ENCODE data around the gene CD28. TPM values are rescaled to one million over a fixed set of nuclear protein-coding genes. Genes with fewer than 3 reads are reported as not detected.

Gene CD28
- total RNA-seq, 1 donor from 2014 or later = 0.77 TPM

DNA sequence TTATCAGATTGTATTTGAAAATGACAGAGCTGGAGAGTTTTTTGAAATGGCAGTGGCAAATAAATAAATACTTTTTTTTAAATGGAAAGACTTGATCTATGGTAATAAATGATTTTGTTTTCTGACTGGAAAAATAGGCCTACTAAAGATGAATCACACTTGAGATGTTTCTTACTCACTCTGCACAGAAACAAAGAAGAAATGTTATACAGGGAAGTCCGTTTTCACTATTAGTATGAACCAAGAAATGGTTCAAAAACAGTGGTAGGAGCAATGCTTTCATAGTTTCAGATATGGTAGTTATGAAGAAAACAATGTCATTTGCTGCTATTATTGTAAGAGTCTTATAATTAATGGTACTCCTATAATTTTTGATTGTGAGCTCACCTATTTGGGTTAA is 30.9 kb downstream of the CD28 start:
- no peak overlapping the region for H3K27ac ChIP-seq (replicated peaks)
- TF ChIP-seq, protein P1, sequence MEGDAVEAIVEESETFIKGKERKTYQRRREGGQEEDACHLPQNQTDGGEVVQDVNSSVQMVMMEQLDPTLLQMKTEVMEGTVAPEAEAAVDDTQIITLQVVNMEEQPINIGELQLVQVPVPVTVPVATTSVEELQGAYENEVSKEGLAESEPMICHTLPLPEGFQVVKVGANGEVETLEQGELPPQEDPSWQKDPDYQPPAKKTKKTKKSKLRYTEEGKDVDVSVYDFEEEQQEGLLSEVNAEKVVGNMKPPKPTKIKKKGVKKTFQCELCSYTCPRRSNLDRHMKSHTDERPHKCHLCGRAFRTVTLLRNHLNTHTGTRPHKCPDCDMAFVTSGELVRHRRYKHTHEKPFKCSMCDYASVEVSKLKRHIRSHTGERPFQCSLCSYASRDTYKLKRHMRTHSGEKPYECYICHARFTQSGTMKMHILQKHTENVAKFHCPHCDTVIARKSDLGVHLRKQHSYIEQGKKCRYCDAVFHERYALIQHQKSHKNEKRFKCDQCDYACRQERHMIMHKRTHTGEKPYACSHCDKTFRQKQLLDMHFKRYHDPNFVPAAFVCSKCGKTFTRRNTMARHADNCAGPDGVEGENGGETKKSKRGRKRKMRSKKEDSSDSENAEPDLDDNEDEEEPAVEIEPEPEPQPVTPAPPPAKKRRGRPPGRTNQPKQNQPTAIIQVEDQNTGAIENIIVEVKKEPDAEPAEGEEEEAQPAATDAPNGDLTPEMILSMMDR (IDR thresholded peaks at IDR 0.05; ENCODE audit: borderline replicate concordance) = no peak
- no peaks in the 10 kb centered on the region for H3K4me1 ChIP-seq
- no peak overlapping the region for H3K4me3 ChIP-seq
- no peaks in the 10 kb centered on the region for H3K36me3 ChIP-seq
- H3K27me3 ChIP-seq (ENCODE audit: low read depth) = no peaks in the 10 kb centered on the region
- intact Hi-C loops (cut with micrococcal nuclease) = no loop called here
- DNase-seq = no peak
- H3K9me3 ChIP-seq (replicated peaks) = no peaks in the 10 kb centered on the region

DNA sequence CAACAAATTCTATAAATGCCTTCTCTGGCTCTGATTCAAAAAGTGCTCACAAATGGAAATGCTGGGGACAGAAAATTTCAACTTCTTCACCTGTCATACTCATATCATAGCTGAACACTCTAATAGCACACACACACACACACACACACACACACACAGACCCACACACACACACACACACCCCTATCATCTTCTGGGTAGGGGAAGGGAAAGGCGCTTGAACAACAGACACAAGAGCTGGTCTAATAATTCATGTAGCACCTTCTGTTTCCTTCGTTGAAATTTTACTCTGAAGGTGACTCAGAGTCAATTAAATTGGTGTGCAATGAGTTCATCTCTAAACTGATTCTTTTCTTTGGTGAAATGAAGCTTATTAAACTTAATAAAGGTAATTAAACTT is 32.9 kb downstream of the CD28 start:
- H3K27ac ChIP-seq (replicated peaks) = no peak overlapping the region
- H3K36me3 ChIP-seq = no peaks in the 10 kb centered on the region
- intact Hi-C loops (cut with micrococcal nuclease) = no loop called here
- TF ChIP-seq, protein P1 (IDR thresholded peaks at IDR 0.05; ENCODE audit: borderline replicate concordance) = no peak
- no peaks in the 10 kb centered on the region for H3K9me3 ChIP-seq (replicated peaks)
- no peaks in the 10 kb centered on the region for H3K27me3 ChIP-seq (ENCODE audit: low read depth)
- no peak for DNase-seq
- H3K4me1 ChIP-seq = no peaks in the 10 kb centered on the region
- no peak overlapping the region for H3K4me3 ChIP-seq

DNA sequence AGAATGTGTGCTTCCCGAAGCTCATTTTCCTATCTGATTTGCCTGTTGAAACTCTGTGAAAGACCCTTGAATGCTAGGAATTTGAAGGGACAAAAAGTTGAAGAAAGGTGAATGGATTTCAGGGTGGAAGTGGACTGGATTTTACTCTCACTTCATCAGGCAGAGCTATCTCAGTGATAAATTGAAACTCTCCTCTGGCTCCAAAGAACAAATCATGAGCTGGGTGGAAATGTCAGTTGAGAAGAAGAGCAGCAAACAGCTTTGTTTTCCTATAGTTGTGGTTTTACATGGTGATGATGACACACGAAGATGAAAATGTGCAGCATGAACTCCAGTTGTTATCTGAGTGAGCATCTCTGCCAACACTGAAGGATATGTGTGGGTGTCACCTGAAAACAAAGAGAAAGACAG is 34.4 kb downstream of the CD28 start:
- DNase-seq = no peak
- Histone ChIP-seq H3K9me3 (replicated peaks) (no peaks in the 10 kb centered on the region), H3K4me3 (no peak overlapping the region), H3K27ac (replicated peaks) (no peak overlapping the region), H3K36me3 (no peaks in the 10 kb centered on the region), H3K4me1 (no peaks in the 10 kb centered on the region), H3K27me3 (ENCODE audit: low read depth) (no peaks in the 10 kb centered on the region)
- TF ChIP-seq, protein P1 (IDR thresholded peaks at IDR 0.05; ENCODE audit: borderline replicate concordance) = no peak
- intact Hi-C loops (cut with micrococcal nuclease) = no loop called here

DNA sequence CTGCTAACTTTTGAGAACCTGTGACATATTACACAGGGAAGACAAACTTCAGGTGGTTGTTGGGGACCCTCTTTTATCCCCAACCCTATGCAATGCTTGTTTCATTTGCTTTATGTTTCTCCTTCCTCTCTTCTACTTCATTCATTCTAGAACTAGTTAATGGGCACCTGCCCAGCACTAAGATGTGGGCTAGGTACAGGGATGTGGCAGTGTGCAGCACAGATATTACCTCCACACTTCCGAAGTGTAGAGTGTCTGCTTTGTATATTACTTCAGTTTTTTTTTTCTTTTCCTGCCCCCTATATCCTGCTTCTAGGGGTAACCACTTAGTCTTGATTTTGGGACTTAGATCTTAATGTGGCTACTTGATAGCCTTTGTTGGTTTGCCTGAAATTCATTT is 35.1 kb downstream of the CD28 start:
- no peaks in the 10 kb centered on the region for H3K4me1 ChIP-seq
- H3K27me3 ChIP-seq (ENCODE audit: low read depth) = no peaks in the 10 kb centered on the region
- no peaks in the 10 kb centered on the region for H3K36me3 ChIP-seq
- no peak overlapping the region for H3K4me3 ChIP-seq
- H3K9me3 ChIP-seq (replicated peaks) = no peaks in the 10 kb centered on the region
- no peak for DNase-seq
- TF ChIP-seq, protein P1 (IDR thresholded peaks at IDR 0.05; ENCODE audit: borderline replicate concordance) = no peak
- no peak overlapping the region for H3K27ac ChIP-seq (replicated peaks)
- intact Hi-C loops (cut with micrococcal nuclease) = no loop called here

DNA sequence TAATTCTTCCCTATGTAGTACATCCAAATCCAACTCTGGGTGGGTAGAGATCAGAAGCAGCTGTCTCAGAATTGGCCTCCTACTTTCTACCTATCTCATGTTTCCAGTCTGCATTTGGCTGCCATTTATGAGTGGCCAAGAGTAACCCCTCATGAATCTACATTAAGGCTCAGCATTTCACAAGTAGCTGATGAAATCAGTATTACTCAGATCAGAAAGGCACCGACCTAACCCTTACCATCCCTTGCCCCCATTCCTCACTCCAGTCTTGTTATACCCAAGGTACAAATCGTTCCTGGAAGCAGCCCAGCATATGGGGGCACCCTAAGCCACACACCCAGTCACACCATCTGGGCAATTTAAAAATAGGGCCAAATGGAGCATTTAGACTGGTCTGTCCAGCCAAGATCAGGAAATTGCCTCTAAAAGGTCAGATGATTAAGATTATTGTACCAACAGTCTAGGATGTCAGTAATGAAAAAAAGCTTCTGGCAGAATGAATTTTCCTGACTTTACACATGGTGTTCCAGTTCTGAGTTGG is 37.1 kb downstream of the CD28 start:
- Histone ChIP-seq H3K4me1 (no peaks in the 10 kb centered on the region), H3K4me3 (no peak overlapping the region), H3K27ac (replicated peaks) (no peak overlapping the region), H3K9me3 (replicated peaks) (no peaks in the 10 kb centered on the region), H3K36me3 (no peaks in the 10 kb centered on the region), H3K27me3 (ENCODE audit: low read depth) (no peaks in the 10 kb centered on the region)
- DNase-seq = no peak
- TF ChIP-seq, protein P1 (IDR thresholded peaks at IDR 0.05; ENCODE audit: borderline replicate concordance) = no peak
- intact Hi-C loops (cut with micrococcal nuclease) = no loop called here
